Brain microvascular endothelial cell (primary cell): ENCODE measurements around the gene PLA2G4B.
A peak's percentile ranks its signal among the peaks of the same experiment; 100 is the strongest.

ENCODE experiments used
- DNase-seq: peaks from one replicate; pipeline ENCODE4 v3.0.0-alpha.2; 2020
- H3K27ac ChIP-seq: fragments of 250-450 bp; sonication (Bioruptor Pico); 2 replicates; pipeline ENCODE4 v1.5.1; 2020; ENCODE audit warnings: mild to moderate bottlenecking, moderate library complexity
- H3K27me3 ChIP-seq: fragments of 250-450 bp; sonication (Bioruptor Pico); replicated peaks from 2 replicates; pipeline ENCODE4 v1.5.1; 2020; ENCODE audit warnings: mild to moderate bottlenecking
- H3K36me3 ChIP-seq: fragments of 250-450 bp; sonication (Bioruptor Pico); replicated peaks from 2 replicates; pipeline ENCODE4 v1.5.1; 2020; ENCODE audit warnings: mild to moderate bottlenecking
- H3K4me3 ChIP-seq: 2 replicates; pipeline ENCODE4 v1.5.1; 2011; ENCODE audit warnings: low read depth, mild to moderate bottlenecking, control low read depth, low read length, moderate library complexity
- CTCF ChIP-seq: IDR thresholded peaks from 2 replicates; pipeline ENCODE4 v1.5.1; 2011; ENCODE audit warnings: low read depth, mild to moderate bottlenecking, moderate library complexity, low read length, control low read depth, inconsistent platforms; ENCODE audit errors: missing control alignments
- in situ Hi-C: cut with HindIII; loops from 2 replicates; pipeline ENCODE4 v1.10.0; 2017; ENCODE audit warnings: low sequenced_read_pairs, low pct_ligation_motif_present

PLA2G4B gene

DNA sequence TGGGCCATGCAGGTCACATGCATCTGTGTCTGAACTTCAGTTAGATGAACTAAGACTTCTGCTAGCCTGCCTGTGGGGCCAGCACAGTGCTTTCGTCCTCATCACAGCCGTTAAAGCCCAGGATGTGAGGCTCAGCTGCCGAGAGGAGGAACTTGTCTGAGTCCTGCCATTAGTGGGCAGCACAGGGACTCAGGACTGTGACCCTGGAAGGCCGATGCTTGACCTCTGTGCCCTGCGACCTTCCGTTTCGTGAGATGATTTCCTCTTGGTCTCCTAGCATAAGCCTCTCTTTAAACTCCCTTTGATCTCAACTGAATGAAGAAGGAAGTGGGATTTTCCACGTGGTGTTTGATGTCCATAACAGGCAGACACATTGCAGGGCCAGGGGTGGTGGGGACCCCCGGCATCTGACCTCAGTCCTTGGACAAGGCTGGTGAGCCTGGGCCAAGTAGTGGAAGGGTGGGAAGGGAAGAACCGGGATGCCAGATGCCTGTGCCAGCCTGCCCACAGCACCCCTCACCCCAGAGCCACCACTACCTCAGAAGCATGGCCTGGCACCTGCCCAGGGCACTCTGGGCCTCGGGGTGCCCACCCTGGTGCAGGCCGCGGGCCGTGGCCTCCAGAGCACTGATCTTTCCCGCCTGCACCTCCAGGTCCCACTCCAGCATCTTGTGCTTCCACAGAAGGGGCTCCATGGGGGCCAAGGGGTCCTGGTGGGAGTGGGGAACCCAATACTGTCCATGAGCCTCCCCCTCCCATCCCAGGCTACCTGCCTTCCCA, 21.6 kb downstream of the PLA2G4B start:
- no peak for DNase-seq
- TF ChIP-seq CTCF: peak; percentile 35

DNA sequence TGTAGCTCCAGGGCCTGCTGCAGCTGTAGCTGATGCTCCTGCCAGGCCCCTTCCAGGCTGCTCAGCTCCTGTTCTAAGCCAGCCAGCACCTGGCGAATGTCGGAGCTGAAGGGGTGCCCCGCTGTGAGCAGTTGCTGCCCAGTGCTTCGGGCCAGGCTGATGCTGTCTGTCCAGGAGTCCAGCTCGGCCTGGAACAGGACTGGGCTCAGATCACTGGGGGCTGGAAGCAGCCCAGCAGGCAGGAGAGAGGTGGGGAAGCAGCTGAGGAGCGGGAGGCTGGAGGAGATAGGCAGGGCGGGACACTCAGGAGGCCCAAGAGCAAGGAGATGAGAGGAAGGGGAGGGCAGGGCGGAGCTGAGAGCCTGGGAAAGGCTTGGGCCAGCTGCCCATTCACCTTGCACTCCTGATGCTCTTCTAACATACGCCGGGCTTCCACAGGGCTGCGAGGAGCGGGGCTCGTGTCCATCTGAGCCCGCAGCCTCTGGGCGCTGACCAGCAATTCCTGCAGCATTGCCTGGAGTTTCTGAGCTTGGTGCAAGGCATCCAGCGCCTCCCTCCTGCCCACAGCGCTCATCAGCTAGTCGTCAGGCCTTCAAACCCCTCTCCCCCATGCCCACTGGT, 23.2 kb downstream of the PLA2G4B start:
- DNase-seq: no peak
- in situ Hi-C loops: no loop called here
- H3K27me3 ChIP-seq: no peaks in the 10 kb centered on the region
- TF ChIP-seq CTCF: no peak
- no peaks in the 10 kb centered on the region for H3K36me3 ChIP-seq
- no peak overlapping the region for H3K27ac ChIP-seq
- H3K4me3 ChIP-seq: no peak overlapping the region

More for the DNA sequence above, 21.6 kb downstream of the PLA2G4B start:
- no peak overlapping the region for H3K27ac ChIP-seq
- H3K4me3 ChIP-seq: no peak overlapping the region
- no peaks in the 10 kb centered on the region for H3K36me3 ChIP-seq
- H3K27me3 ChIP-seq: no peaks in the 10 kb centered on the region
- in situ Hi-C loops: no loop called here

DNA sequence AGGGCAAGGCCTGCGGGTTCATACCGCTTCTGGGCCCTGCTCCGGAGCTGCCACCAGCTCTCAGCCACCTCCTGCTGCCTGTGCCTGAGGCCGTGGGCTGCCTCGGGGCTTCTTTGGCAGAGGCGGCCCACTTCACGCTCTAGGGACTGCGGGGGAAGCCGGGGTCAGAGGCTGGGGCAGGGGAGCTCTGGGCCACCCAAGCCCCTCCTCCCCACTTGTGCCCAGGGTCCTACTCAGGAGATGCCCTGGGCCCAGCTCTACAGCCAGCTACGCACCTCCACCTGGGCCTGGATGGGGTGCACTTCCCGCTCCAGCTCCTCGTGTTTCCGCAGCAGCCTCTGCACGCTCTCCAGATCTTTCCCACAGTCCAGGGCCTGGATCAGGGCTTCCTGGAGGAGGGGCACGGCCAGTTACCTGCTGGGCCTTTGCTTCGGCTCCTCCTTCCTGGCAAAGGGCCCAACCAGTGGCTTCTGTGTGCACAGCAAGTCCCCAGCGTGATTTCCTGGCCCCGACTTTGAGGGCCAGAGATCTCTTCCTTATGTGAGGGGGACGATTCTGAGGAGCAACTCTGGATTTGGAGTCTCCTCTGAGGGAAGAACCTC, 24.0 kb downstream of the PLA2G4B start:
- no peak for TF ChIP-seq CTCF
- no peak for DNase-seq
- Histone ChIP-seq H3K27me3 (no peaks in the 10 kb centered on the region), H3K36me3 (no peaks in the 10 kb centered on the region), H3K4me3 (no peak overlapping the region), H3K27ac (no peak overlapping the region)
- in situ Hi-C loops: no loop called here

GRCh38 chr15:41865490-41866055, 26.9 kb downstream of the PLA2G4B start:
- no peaks in the 10 kb centered on the region for H3K27me3 ChIP-seq
- H3K36me3 ChIP-seq: no peaks in the 10 kb centered on the region
- no peak overlapping the region for H3K4me3 ChIP-seq
- DNase-seq: no peak
- TF ChIP-seq CTCF: no peak
- in situ Hi-C loops: no loop called here
- H3K27ac ChIP-seq: no peak overlapping the region

DNA sequence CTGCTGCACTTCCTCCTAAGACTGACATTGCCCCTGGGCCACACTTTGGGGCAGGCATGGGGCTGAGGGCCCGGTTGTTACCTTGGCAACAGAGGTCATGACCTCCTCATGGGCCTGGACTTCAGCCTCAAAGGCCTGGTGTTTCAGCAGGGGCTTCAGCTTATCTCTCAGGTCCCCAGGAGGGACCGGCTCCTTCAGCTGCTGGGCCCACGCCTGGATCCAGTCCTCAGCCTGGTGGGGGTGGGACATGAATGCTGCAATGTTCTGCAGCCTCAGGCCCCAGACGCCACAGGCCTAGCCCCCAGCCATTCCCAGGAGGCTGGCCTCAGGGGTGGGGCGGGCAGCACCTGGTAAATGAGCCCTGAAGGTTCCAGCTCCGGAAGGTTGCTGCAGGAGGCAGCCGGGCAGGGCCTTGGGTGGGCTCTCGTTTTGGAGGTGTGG, 27.6 kb downstream of the PLA2G4B start:
- no peak for DNase-seq
- no peaks in the 10 kb centered on the region for H3K36me3 ChIP-seq
- no peak overlapping the region for H3K27ac ChIP-seq
- H3K4me3 ChIP-seq: no peak overlapping the region
- H3K27me3 ChIP-seq: no peaks in the 10 kb centered on the region
- in situ Hi-C loops: no loop called here
- TF ChIP-seq CTCF: no peak
